ENCODE results near the gene APP.
"Not testable (repeated sequence)": the region's sequence is repeated elsewhere in the genome, so short reads cannot be mapped to it uniquely, and the experiment has no call there.

Gene APP

GRCh38 chr21:26148840-26149354, 21.7 kb downstream of the APP start:
- no peaks in the 10 kb centered on the region for H3K27me3 Mint-ChIP-seq
- peak overlapping the region; percentile 14 for H3K27ac Mint-ChIP-seq
- H3K4me1 Mint-ChIP-seq (ENCODE audit: low read depth) = peaks cover 17% of the 10 kb centered on the region
- no peaks in the 10 kb centered on the region for H3K9me3 Mint-ChIP-seq
- H3K36me3 Mint-ChIP-seq (ENCODE audit: low read depth) = no peaks in the 10 kb centered on the region
- intact Hi-C loops (cut with micrococcal nuclease) = no loop called here
- H3K4me3 Mint-ChIP-seq = no peak overlapping the region

GRCh38 chr21:26148071-26148839, 22.3 kb downstream of the APP start:
- H3K27me3 Mint-ChIP-seq = no peaks in the 10 kb centered on the region
- no peaks in the 10 kb centered on the region for H3K9me3 Mint-ChIP-seq
- H3K36me3 Mint-ChIP-seq (ENCODE audit: low read depth) = no peaks in the 10 kb centered on the region
- intact Hi-C loops (cut with micrococcal nuclease) = no loop called here
- H3K27ac Mint-ChIP-seq = peak overlapping the region; percentile 27
- peaks cover 17% of the 10 kb centered on the region for H3K4me1 Mint-ChIP-seq (ENCODE audit: low read depth)
- H3K4me3 Mint-ChIP-seq = no peak overlapping the region

- H3K36me3 Mint-ChIP-seq (ENCODE audit: low read depth) = peaks cover under 1% of the 10 kb centered on the region
- intact Hi-C loops (cut with micrococcal nuclease) = no loop called here
- no peaks in the 10 kb centered on the region for H3K9me3 Mint-ChIP-seq
- H3K27me3 Mint-ChIP-seq = no peaks in the 10 kb centered on the region
- H3K4me1 Mint-ChIP-seq (ENCODE audit: low read depth) = peaks cover 17% of the 10 kb centered on the region
- H3K4me3 Mint-ChIP-seq = no peak overlapping the region
- peak overlapping the region; percentile 27 for H3K27ac Mint-ChIP-seq
Observed at GRCh38 chr21:26147535-26147934, 23.0 kb downstream of the APP start.

- Mint-ChIP-seq H3K36me3 (ENCODE audit: low read depth) (peaks cover 6% of the 10 kb centered on the region), H3K9me3 (no peaks in the 10 kb centered on the region), H3K4me3 (no peak overlapping the region), H3K27ac (no peak overlapping the region), H3K4me1 (ENCODE audit: low read depth) (peaks cover 17% of the 10 kb centered on the region), H3K27me3 (no peaks in the 10 kb centered on the region)
- intact Hi-C loops (cut with micrococcal nuclease) = no loop called here
Observed at GRCh38 chr21:26146681-26147080, 23.9 kb downstream of the APP start.

GRCh38 chr21:26144031-26144430, 26.5 kb downstream of the APP start:
- intact Hi-C loops (cut with micrococcal nuclease) = no loop called here
- no peaks in the 10 kb centered on the region for H3K9me3 Mint-ChIP-seq
- H3K4me1 Mint-ChIP-seq (ENCODE audit: low read depth) = peaks cover 34% of the 10 kb centered on the region
- no peak overlapping the region for H3K27ac Mint-ChIP-seq
- H3K36me3 Mint-ChIP-seq (ENCODE audit: low read depth) = peaks cover 6% of the 10 kb centered on the region
- no peak overlapping the region for H3K4me3 Mint-ChIP-seq
- no peaks in the 10 kb centered on the region for H3K27me3 Mint-ChIP-seq

GRCh38 chr21:26142363-26142762, 28.2 kb downstream of the APP start:
- H3K4me1 Mint-ChIP-seq (ENCODE audit: low read depth) = peaks cover 19% of the 10 kb centered on the region
- H3K9me3 Mint-ChIP-seq = no peaks in the 10 kb centered on the region
- H3K36me3 Mint-ChIP-seq (ENCODE audit: low read depth) = peaks cover 6% of the 10 kb centered on the region
- intact Hi-C loops (cut with micrococcal nuclease) = no loop called here
- no peak overlapping the region for H3K27ac Mint-ChIP-seq
- no peaks in the 10 kb centered on the region for H3K27me3 Mint-ChIP-seq
- no peak overlapping the region for H3K4me3 Mint-ChIP-seq

GRCh38 chr21:26140926-26141325, 29.6 kb downstream of the APP start:
- intact Hi-C loops (cut with micrococcal nuclease) = no loop called here
- Mint-ChIP-seq H3K27ac (no peak overlapping the region), H3K4me3 (no peak overlapping the region), H3K9me3 (no peaks in the 10 kb centered on the region), H3K27me3 (no peaks in the 10 kb centered on the region), H3K36me3 (ENCODE audit: low read depth) (peaks cover 6% of the 10 kb centered on the region), H3K4me1 (ENCODE audit: low read depth) (peaks cover 25% of the 10 kb centered on the region)

- no peaks in the 10 kb centered on the region for H3K9me3 Mint-ChIP-seq
- peaks cover 25% of the 10 kb centered on the region for H3K4me1 Mint-ChIP-seq (ENCODE audit: low read depth)
- no peaks in the 10 kb centered on the region for H3K27me3 Mint-ChIP-seq
- intact Hi-C loops (cut with micrococcal nuclease) = no loop called here
- no peak overlapping the region for H3K4me3 Mint-ChIP-seq
- peaks cover 6% of the 10 kb centered on the region for H3K36me3 Mint-ChIP-seq (ENCODE audit: low read depth)
- H3K27ac Mint-ChIP-seq = no peak overlapping the region
Observed at GRCh38 chr21:26140164-26140579, 30.4 kb downstream of the APP start.

- Mint-ChIP-seq H3K9me3 (no peaks in the 10 kb centered on the region), H3K4me3 (no peak overlapping the region), H3K4me1 (ENCODE audit: low read depth) (peaks cover 25% of the 10 kb centered on the region), H3K27me3 (no peaks in the 10 kb centered on the region), H3K27ac (no peak overlapping the region), H3K36me3 (ENCODE audit: low read depth) (peaks cover 6% of the 10 kb centered on the region)
- intact Hi-C loops (cut with micrococcal nuclease) = no loop called here
Observed at GRCh38 chr21:26138615-26139257, 31.8 kb downstream of the APP start.

- Mint-ChIP-seq H3K27me3 (no peaks in the 10 kb centered on the region), H3K9me3 (no peaks in the 10 kb centered on the region), H3K4me3 (no peak overlapping the region), H3K4me1 (ENCODE audit: low read depth) (peaks cover 25% of the 10 kb centered on the region), H3K27ac (no peak overlapping the region), H3K36me3 (ENCODE audit: low read depth) (peaks cover 5% of the 10 kb centered on the region)
- intact Hi-C loops (cut with micrococcal nuclease) = no loop called here
Observed at GRCh38 chr21:26137379-26138060, 33.0 kb downstream of the APP start.

GRCh38 chr21:26136671-26137070, 33.9 kb downstream of the APP start:
- intact Hi-C loops (cut with micrococcal nuclease) = no loop called here
- Mint-ChIP-seq H3K27me3 (no peaks in the 10 kb centered on the region), H3K36me3 (ENCODE audit: low read depth) (no peaks in the 10 kb centered on the region), H3K9me3 (no peaks in the 10 kb centered on the region), H3K4me3 (no peak overlapping the region), H3K27ac (no peak overlapping the region), H3K4me1 (ENCODE audit: low read depth) (peaks cover 25% of the 10 kb centered on the region)

- H3K9me3 Mint-ChIP-seq = no peaks in the 10 kb centered on the region
- peaks cover 17% of the 10 kb centered on the region for H3K4me1 Mint-ChIP-seq (ENCODE audit: low read depth)
- intact Hi-C loops (cut with micrococcal nuclease) = no loop called here
- no peaks in the 10 kb centered on the region for H3K27me3 Mint-ChIP-seq
- no peaks in the 10 kb centered on the region for H3K36me3 Mint-ChIP-seq (ENCODE audit: low read depth)
- no peak overlapping the region for H3K27ac Mint-ChIP-seq
- no peak overlapping the region for H3K4me3 Mint-ChIP-seq
Observed at GRCh38 chr21:26135520-26135919, 35.0 kb downstream of the APP start.

- no peak overlapping the region for H3K27ac Mint-ChIP-seq
- no peaks in the 10 kb centered on the region for H3K27me3 Mint-ChIP-seq
- no peaks in the 10 kb centered on the region for H3K36me3 Mint-ChIP-seq (ENCODE audit: low read depth)
- no peaks in the 10 kb centered on the region for H3K4me1 Mint-ChIP-seq (ENCODE audit: low read depth)
- intact Hi-C loops (cut with micrococcal nuclease) = no loop called here
- H3K4me3 Mint-ChIP-seq = no peak overlapping the region
- H3K9me3 Mint-ChIP-seq = no peaks in the 10 kb centered on the region
Observed at GRCh38 chr21:26131554-26131953, 39.0 kb downstream of the APP start.

- H3K4me3 Mint-ChIP-seq; H3K9me3 Mint-ChIP-seq; H3K27me3 Mint-ChIP-seq; H3K36me3 Mint-ChIP-seq (ENCODE audit: low read depth); H3K4me1 Mint-ChIP-seq (ENCODE audit: low read depth); H3K27ac Mint-ChIP-seq; intact Hi-C loops (cut with micrococcal nuclease): not testable (repeated sequence)
Observed at GRCh38 chr21:26131053-26131452, 39.5 kb downstream of the APP start.
